HFFc6 (cell line): ENCODE measurements around the gene SH3RF3. TPM values are rescaled to one million over a fixed set of nuclear protein-coding genes. Genes with fewer than 3 reads are reported as not detected.

Experiments
- DNase-seq: peaks from one replicate; pipeline ENCODE4 v3.0.0-alpha.2; 2018
- H3K27ac Mint-ChIP-seq: 2 replicates; pipeline ENCODE4 v1.8.0; 2020; ENCODE audit warnings: mild to moderate bottlenecking, mixed read lengths
- H3K27me3 Mint-ChIP-seq: 2 replicates; pipeline ENCODE4 v1.8.0; 2021; ENCODE audit warnings: mild to moderate bottlenecking, moderate library complexity, mixed read lengths; ENCODE audit not compliant: insufficient read depth
- H3K36me3 Mint-ChIP-seq: 2 replicates; pipeline ENCODE4 v1.8.0; 2021; ENCODE audit warnings: low read depth, mixed read lengths
- H3K4me1 Mint-ChIP-seq: 2 replicates; pipeline ENCODE4 v1.8.0; 2020; ENCODE audit warnings: low read depth, mixed read lengths
- H3K4me3 Mint-ChIP-seq: 2 replicates; pipeline ENCODE4 v1.8.0; 2020; ENCODE audit warnings: mild to moderate bottlenecking, moderate library complexity, mixed read lengths
- H3K9me3 Mint-ChIP-seq: 2 replicates; pipeline ENCODE4 v1.8.0; 2020; ENCODE audit warnings: mild to moderate bottlenecking, mixed read lengths
- CTCF ChIP-seq: fragments of 200-600 bp; sonication (generic); IDR thresholded peaks from 2 replicates; pipeline ENCODE4 v1.5.0; 2021; ENCODE audit warnings: antibody characterized with exemption, mild to moderate bottlenecking
- total RNA-seq, 6 experiments: library from RNA; stranded (reverse); fragmentation: NEBNext Ultra II Directional; extraction: Animal tissue kit (Norgen Biotek cat#: 25700); gene quantifications; 2 replicates in 1 of 6; 3 replicates in 5 of 6; pipeline ENCODE4 v1.2.3, GENCODE V29; 2021

SH3RF3 gene
- total RNA-seq, 6 experiments from 2014 or later = 2.4 to 4.4 (median 3.7) TPM

DNA sequence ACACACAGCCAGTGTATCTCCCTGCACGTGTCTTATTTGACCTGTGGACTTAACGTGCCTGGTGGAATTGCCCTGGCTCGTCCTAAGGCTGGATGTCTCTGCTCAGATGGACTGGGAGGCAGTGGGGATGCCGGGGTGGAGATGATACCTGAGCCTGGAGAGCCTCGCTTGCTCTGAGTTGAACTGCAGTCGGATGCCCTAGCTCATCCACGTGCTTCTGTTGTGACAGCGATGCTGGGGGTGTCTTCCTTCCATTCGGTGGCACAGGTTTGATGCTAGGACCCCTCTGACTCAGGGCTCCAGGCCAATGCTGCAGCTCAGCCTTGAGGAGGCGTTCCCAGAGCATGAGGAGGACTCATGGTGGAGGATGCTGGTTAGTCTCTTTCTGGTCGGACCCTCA is 117.6 kb downstream of the SH3RF3 start:
- Mint-ChIP-seq H3K4me3 (no peak overlapping the region), H3K36me3 (no peaks in the 10 kb centered on the region), H3K4me1 (peaks cover 24% of the 10 kb centered on the region), H3K27me3 (peaks cover 13% of the 10 kb centered on the region), H3K27ac (no peak overlapping the region), H3K9me3 (no peaks in the 10 kb centered on the region)
- no peak for TF ChIP-seq CTCF
- no peak for DNase-seq

GRCh38 chr2:109247340-109247739 is 118.3 kb downstream of the SH3RF3 start:
- no peak for TF ChIP-seq CTCF

DNA sequence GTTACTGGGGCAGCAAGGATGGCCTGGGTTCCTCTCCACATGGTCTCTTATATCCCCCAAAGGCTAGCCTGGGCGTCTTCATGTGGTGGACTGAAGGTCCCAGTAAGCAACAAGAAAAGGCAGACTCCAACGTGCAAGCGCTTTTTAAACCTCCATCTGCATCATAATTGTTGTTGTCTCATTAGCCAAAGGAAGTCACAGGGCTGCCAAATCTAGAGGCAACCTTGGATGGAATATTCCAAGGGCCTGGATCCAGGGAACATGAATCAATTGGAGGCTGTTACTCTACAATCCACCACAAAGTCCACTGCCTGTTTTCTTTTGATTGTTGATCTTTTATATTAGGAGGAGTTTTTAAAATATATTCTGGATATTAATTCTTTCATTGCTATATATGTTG is 118.8 kb downstream of the SH3RF3 start:
- no peak overlapping the region for H3K27ac Mint-ChIP-seq
- no peak for DNase-seq
- H3K27me3 Mint-ChIP-seq = peaks cover 13% of the 10 kb centered on the region
- no peak for TF ChIP-seq CTCF
- no peak overlapping the region for H3K4me3 Mint-ChIP-seq
- H3K9me3 Mint-ChIP-seq = no peaks in the 10 kb centered on the region
- H3K4me1 Mint-ChIP-seq = peaks cover 12% of the 10 kb centered on the region
- no peaks in the 10 kb centered on the region for H3K36me3 Mint-ChIP-seq

More at GRCh38 chr2:109247340-109247739, 118.3 kb downstream of the SH3RF3 start:
- no peak for DNase-seq
- Mint-ChIP-seq H3K27ac (no peak overlapping the region), H3K4me3 (no peak overlapping the region), H3K4me1 (peaks cover 17% of the 10 kb centered on the region), H3K9me3 (no peaks in the 10 kb centered on the region), H3K27me3 (peaks cover 13% of the 10 kb centered on the region), H3K36me3 (no peaks in the 10 kb centered on the region)

- TF ChIP-seq CTCF = no peak
- DNase-seq = no peak
- H3K27me3 Mint-ChIP-seq = peaks cover 15% of the 10 kb centered on the region
- no peak overlapping the region for H3K4me3 Mint-ChIP-seq
- no peaks in the 10 kb centered on the region for H3K36me3 Mint-ChIP-seq
- peaks cover 4% of the 10 kb centered on the region for H3K4me1 Mint-ChIP-seq
- H3K27ac Mint-ChIP-seq = no peak overlapping the region
- no peaks in the 10 kb centered on the region for H3K9me3 Mint-ChIP-seq
Measured at GRCh38 chr2:109248590-109248989, 119.6 kb downstream of the SH3RF3 start.

GRCh38 chr2:109253217-109253616 is 124.2 kb downstream of the SH3RF3 start:
- peaks cover 23% of the 10 kb centered on the region for H3K27me3 Mint-ChIP-seq
- H3K9me3 Mint-ChIP-seq = no peaks in the 10 kb centered on the region
- H3K36me3 Mint-ChIP-seq = no peaks in the 10 kb centered on the region
- H3K4me3 Mint-ChIP-seq = no peak overlapping the region
- no peak overlapping the region for H3K27ac Mint-ChIP-seq
- peaks cover 4% of the 10 kb centered on the region; the same call in 1 of the 2 replicates for H3K4me1 Mint-ChIP-seq
- no peak for DNase-seq
- no peak for TF ChIP-seq CTCF
